Right atrium auricular region (tissue), 2 donors: ENCODE results near the gene MTFR2. TPM values are rescaled to one million over a fixed set of nuclear protein-coding genes. Genes with fewer than 3 reads are reported as not detected.

Experiments
- DNase-seq: peaks from one replicate; pipeline ENCODE4 v3.0.0-alpha.2; 2019; ENCODE audit warnings: low spot score
- H3K27ac ChIP-seq, 2 donors: fragments of 200-600 bp; sonication (generic); 1 replicate in 1 of 2; 2 replicates in 1 of 2; pipeline ENCODE4 v1.5.1; 2016 to 2019
- H3K27me3 ChIP-seq, 2 donors: fragments of 200-600 bp; sonication (generic); one replicate each; pipeline versions ENCODE4 v1.5.1 to v1.6.0; 2017 to 2019
- H3K36me3 ChIP-seq: fragments of 200-600 bp; sonication (generic); one replicate; pipeline ENCODE4 v1.5.1; 2016
- H3K4me1 ChIP-seq, 2 donors: fragments of 200-600 bp; sonication (generic); one replicate each; pipeline versions ENCODE4 v1.5.1 to v1.6.0; 2017 to 2019
- H3K4me3 ChIP-seq, 2 donors: fragments of 200-600 bp; sonication (generic); 1 replicate in 1 of 2; 2 replicates in 1 of 2; pipeline ENCODE4 v1.5.1; 2017 to 2019; ENCODE audit warnings: mild to moderate bottlenecking in 1 of 2, moderate library complexity in 1 of 2
- H3K9me3 ChIP-seq, 2 donors: fragments of 200-600 bp; sonication (generic); one replicate each; pipeline ENCODE4 v1.5.1; 2019
- total RNA-seq, 2 donors: library from RNA; depleted of rRNA; stranded (reverse); fragments of >200 nt; gene quantifications; one replicate each; pipeline ENCODE4 v1.1.0, GENCODE V29; 2016
- TF ChIP-seq, protein P1 (sequence below), 2 donors: fragments of 200-600 bp; sonication (generic); IDR thresholded peaks; one replicate each; pipeline ENCODE4 v1.5.1; 2019; ENCODE audit warnings: antibody characterized with exemption in 2 of 2

The MTFR2 gene
- total RNA-seq = under 1 TPM in 1 of 2 donors, not detected in 1; 0.70 TPM

DNA sequence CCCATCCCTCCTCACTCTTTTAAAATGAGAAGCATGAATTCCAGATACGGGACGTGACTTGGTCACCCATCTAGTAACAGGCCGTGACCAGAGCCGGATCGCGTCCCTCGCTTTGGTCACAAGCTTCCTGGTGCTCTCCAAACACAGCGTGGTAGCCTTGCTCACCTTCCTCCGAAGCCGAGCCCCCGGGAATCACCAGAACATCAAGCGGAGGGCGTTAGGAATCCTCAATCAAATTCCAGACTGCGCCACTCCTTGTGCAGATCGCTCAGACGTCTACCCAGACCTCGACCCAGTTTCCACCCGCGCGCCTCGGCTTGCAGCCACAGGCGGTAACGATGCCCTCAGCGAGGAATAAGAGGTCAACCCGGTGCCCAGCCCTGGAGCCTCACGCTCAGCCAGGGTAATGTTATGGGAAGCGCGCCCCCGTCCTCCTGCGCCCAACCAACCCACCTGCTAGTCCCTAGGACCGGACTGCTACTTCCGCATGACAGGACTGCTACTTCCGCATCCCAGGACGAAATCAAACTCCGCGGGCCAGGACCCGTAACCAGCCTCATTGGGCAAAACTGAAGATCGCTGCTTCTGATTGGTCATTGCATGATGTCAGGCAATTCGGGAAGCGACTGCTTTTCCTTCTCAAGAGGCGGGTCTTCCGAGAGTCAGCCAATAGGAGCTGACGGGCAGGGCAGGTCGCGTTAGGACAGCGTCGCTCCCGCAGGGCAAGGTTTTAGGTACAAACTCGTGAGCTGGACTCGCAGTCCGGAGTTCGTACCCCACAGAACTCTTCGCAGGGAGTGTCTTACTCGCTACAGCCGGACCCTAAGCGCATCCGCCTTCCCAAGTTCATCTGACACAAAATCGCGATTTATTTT lies at the start of gene MTFR2:
Gene MTFR2, minus strand, starts transcription at position 501 of the 875 bp plus-strand sequence. CDS start 1,212 bp downstream, outside the sequence.
- H3K4me1 ChIP-seq = peaks cover 0 to 19% of the 10 kb centered on the region in 2 donors
- H3K36me3 ChIP-seq = no peaks in the 10 kb centered on the region
- H3K27me3 ChIP-seq = no peaks in the 10 kb centered on the region
- peak within 1 kb of the TSS; percentile 56 to 73 for H3K4me3 ChIP-seq
- peak within 1 kb of the TSS; percentile 38 to 68 for H3K27ac ChIP-seq
- no peaks in the 10 kb centered on the region for H3K9me3 ChIP-seq
- DNase-seq = peak; percentile 98
- TF ChIP-seq, protein P1, sequence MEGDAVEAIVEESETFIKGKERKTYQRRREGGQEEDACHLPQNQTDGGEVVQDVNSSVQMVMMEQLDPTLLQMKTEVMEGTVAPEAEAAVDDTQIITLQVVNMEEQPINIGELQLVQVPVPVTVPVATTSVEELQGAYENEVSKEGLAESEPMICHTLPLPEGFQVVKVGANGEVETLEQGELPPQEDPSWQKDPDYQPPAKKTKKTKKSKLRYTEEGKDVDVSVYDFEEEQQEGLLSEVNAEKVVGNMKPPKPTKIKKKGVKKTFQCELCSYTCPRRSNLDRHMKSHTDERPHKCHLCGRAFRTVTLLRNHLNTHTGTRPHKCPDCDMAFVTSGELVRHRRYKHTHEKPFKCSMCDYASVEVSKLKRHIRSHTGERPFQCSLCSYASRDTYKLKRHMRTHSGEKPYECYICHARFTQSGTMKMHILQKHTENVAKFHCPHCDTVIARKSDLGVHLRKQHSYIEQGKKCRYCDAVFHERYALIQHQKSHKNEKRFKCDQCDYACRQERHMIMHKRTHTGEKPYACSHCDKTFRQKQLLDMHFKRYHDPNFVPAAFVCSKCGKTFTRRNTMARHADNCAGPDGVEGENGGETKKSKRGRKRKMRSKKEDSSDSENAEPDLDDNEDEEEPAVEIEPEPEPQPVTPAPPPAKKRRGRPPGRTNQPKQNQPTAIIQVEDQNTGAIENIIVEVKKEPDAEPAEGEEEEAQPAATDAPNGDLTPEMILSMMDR (IDR thresholded peaks at IDR 0.05) = no peak

DNA sequence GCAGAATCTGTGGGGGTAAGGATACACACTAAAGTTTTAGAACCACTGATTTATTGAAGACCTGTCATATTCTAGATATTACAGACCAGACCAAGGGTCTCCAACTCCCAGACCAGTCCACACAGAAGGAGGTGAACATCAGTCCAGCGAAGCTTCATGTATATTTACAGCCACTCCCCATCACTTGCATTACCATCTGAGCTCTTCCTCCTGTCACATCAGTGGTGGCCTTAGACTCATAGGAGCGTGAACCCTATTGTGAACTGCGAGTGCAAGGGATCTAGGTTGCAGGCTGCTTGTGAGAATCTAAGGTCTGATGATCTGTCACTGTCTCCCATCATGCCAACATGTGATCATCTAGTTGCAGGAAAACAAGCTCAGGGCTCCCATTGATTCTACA lies 44.5 kb upstream of the MTFR2 start:
- no peaks in the 10 kb centered on the region for H3K36me3 ChIP-seq
- TF ChIP-seq, protein P1 (IDR thresholded peaks at IDR 0.05) = no peak

DNA sequence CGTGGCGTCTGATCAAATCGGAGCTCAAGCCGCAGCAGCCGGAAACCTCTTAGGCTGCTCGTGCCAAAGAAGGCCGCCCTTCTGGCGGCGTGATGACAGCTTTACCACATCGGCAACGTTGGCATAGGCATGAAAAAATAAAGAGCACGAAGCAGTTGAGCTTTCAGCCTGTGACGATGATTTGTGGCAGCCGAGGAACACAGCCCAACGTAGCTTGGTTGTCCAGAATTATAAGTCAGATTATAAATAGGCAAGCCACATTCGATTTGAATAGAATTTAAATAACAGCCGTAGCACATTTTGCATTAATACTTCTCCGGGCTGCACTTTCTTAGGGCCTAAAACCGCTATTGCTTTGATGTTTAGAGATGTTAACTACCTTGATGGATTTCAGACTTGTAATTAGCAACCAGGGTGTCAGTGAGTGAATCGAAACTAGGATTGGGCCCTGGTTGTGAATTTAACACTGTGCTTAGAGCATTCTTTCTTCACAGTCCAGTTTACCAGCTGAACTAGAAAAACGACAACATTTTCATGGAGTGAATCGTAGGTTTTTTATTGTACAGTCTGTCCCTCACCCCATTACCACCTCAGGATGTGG lies 40.4 kb upstream of the MTFR2 start:
- H3K4me1 ChIP-seq = peaks cover 0 to 40% of the 10 kb centered on the region in 2 donors

More for the DNA sequence above, 44.5 kb upstream of the MTFR2 start:
- Histone ChIP-seq H3K27me3 (no peaks in the 10 kb centered on the region), H3K9me3 (no peaks in the 10 kb centered on the region), H3K27ac (no peak overlapping the region), H3K4me3 (no peak overlapping the region), H3K4me1 (peaks cover 0 to 10% of the 10 kb centered on the region in 2 donors)
- DNase-seq = no peak

DNA sequence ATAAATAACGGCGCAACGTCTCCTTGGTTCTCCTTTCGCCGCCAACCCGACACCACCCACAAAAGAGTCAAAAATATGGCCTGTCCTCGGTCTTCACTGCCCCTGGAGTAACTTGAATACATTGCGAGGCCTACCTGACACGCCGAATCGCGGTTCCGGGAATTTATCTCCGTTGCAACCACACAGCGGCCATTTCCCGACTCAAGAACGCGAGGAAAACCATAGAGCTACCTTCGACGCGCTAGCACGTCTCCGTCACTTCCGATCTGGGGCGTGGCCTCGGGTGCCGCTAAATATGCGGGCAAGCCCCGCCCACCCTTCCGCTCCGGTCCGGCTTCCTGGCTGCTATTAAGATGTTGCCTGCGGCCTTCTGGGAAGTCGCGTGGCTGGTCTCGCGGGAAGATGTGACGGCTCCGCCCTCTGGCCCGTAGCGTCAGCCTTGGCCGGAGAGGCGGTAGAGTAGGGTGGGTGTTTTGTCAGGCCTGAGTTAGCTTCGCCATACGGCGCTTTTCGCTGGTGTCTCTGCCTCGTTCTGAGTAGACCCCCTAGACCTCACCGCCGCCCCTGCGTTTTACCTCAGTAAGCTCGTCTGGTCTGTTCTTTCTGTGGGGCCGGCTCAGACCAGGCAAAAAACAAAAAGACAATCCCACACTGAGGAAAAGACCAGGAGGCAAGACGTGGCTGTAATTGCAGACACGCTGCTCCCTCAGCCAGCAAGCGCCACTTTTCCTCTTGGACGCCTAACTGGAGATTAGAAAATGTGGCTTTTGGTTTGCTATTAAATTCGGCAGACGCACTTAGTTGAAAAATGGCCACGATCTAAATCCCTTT lies 39.7 kb upstream of the MTFR2 start, which contains the start of gene BCLAF1:
Gene BCLAF1, minus strand, starts transcription at position 268 of the 831 bp plus-strand sequence. CDS start 9,980 bp downstream, outside the sequence.
- Histone ChIP-seq H3K27ac (peak within 1 kb of the TSS; percentile 100), H3K4me1 (peaks cover 0 to 47% of the 10 kb centered on the region in 2 donors), H3K36me3 (no peaks in the 10 kb centered on the region), H3K27me3 (no peaks in the 10 kb centered on the region), H3K9me3 (no peaks in the 10 kb centered on the region), H3K4me3 (peak within 1 kb of the TSS; percentile 93 to 98)
- DNase-seq = peak; percentile 100
- TF ChIP-seq, protein P1 (IDR thresholded peaks at IDR 0.05) = no peak

More for the DNA sequence above, 40.4 kb upstream of the MTFR2 start:
- Histone ChIP-seq H3K4me3 (peak overlapping the region; percentile 93 to 98), H3K36me3 (no peaks in the 10 kb centered on the region), H3K27ac (peak overlapping the region; percentile 100), H3K9me3 (no peaks in the 10 kb centered on the region), H3K27me3 (no peaks in the 10 kb centered on the region)
- peak; percentile 81 for DNase-seq
- TF ChIP-seq, protein P1 (IDR thresholded peaks at IDR 0.05) = no peak

DNA sequence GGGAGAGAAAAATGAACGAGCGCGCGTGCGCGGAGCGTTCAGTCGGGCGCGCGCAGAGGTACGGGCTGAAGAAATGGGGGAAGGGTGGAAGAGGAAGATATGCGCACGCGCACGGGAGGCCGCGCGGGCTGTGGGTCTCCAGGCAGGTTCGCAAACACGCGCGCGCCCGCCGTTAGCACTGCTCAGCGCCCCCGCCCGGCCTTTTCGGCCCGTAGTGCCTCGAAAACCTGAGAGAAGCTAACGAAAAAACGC lies 39.1 kb upstream of the MTFR2 start:
- Histone ChIP-seq H3K4me1 (peaks cover 0 to 52% of the 10 kb centered on the region in 2 donors), H3K36me3 (no peaks in the 10 kb centered on the region), H3K27me3 (no peaks in the 10 kb centered on the region), H3K9me3 (no peaks in the 10 kb centered on the region), H3K27ac (peak overlapping the region; percentile 100), H3K4me3 (peak overlapping the region; percentile 93 to 98)
- TF ChIP-seq, protein P1 (IDR thresholded peaks at IDR 0.05) = no peak
- DNase-seq = peak; percentile 93
